ACHN (cell line): Measurements from ENCODE around the gene SETBP1.

Experiments used
- DNase-seq: peaks from one replicate; pipeline ENCODE4 v3.0.0-alpha.2; 2015
- in situ Hi-C: cut with HindIII; loops from 2 replicates; pipeline ENCODE4 v1.10.0; 2017; ENCODE audit warnings: low sequenced_read_pairs, low pct_ligation_motif_present, low pct_unique_long_range_greater_than_20kb

Gene SETBP1

DNA sequence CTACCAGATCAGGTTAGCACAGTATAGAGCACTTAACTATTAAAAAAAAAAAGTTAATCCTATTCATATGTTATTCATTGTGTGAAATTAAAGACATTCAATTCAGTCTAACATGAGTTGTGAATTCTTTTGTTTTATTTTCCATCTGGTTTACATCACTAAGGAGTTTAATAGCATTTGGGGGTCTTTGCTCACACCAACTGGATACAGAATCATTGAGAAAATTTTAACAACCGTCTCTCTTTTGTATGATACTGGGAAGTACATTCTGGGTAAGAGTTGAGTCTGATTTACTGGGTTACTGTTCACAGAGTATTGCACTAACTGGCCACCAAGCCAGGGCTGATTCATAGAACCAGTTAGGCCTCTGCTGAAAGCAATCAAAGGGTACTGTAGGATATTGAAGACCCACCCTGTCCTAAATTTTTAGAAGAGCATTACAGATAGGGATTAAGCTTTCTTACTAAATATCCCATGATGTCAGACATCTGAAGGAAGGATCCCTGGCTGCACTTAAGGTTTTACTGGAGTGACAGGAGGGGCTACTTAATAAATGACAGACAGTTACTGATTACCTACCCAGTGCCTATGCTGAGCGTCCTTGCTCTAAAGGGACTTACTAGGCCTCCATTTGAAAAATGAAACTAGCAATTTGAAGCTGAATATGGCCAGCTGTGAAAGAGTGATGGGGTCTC lies 387.9 kb downstream of the SETBP1 start:
- DNase-seq, result no peak
- in situ Hi-C loops, result no loop called here

DNA sequence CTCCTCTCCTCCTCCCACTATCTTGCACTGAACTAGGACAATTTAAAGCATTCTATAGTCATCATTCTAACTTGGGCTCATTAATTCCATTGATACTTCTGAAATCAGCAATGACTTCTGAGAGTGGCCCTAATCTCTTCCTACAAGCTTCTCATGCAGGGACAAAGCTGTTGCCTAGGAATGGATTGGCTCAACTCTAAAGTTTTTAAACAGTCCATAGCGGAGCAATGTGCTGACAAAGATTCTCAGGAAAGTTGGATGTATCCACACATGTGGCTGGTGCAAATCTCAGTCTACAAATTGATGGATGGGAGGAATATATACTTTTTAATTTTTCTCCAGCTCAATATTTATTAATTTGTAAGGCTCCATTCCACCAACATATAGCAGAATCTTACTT lies 388.9 kb downstream of the SETBP1 start:
- DNase-seq, result no peak
- in situ Hi-C loops, result no loop called here

DNA sequence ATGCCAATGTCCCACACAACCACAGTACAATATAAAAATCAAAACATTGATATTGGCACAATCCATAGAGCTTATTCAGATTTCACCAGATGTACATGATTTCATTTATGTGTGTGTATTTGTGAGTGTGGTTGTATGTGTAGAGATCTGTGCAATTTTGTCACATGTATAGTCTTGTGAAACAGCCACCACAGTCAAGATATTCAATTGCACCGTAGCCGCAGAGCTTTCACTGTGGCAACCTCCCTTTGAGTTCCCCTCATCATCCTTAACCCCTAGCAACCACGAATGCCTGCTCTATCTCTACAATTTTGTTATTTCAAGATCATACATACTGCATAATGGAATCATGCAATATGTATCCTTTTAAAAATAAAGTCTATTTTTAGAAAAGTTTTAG lies 391.3 kb downstream of the SETBP1 start:
- in situ Hi-C loops, result no loop called here
- DNase-seq, result no peak

- in situ Hi-C loops, result no loop called here
- DNase-seq, result no peak
Observed at GRCh38 chr18:45073556-45073955, 392.9 kb downstream of the SETBP1 start.

DNA sequence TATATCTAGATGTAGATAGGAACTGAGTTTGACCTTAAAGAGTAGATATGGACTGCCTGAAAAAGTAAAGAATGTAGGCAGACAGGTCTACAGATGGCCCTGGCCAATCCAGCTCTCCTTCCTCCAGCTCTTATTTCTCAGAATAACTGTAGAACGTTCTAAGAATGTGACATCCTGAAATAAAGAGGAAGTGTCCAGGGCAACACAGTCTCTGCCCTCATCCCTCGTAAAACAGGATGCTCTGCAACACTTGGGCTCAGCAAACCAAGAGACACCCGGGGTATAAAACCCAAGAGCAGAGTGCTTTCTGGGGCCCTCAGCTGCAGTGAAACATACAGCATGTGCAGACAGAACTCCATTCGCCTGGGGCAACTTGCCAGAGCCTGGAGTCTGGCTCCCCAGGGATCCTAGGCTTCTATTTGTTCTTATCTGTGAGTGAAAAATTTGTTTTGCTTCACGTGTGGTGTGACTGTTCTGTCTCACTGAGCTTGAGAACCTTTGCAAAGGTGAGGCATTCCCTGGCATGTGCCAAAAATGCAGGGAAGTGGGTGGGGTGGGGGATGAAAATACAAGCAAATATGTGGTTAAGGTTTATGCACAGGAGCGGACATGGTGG lies 401.0 kb downstream of the SETBP1 start:
- DNase-seq, result no peak
- in situ Hi-C loops, result no loop called here

DNA sequence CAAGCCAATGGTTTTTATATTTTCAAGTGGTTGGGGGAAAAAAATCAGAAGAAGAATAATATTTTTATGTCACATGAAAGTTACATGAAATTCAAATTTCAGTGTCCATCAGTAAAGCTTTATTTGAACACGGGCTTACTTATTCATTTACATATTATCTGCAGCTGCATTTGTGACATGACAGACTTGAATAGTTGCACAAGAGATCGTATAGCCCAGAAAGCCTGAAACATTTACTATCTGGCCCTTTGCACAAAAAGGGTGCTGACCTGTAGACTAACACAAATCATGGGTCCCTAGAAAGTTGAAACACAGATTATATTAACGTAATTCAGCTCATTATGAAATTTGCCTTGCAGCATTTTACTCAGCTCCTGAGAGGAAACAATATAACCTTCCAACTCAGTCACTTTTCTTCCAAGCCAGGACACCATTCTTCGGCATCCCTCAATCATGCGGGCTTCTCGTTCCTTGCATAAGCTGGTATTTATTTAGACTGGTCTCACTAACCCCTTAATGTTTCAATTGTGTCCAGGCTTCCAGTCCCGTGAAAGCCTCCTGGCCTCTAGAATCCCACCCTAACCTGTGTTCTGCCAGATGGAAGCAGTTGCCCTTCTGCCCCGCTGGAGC lies 402.7 kb downstream of the SETBP1 start:
- in situ Hi-C loops, result no loop called here

GRCh38 chr18:45084206-45084605 lies 403.5 kb downstream of the SETBP1 start:
- in situ Hi-C loops, result no loop called here
- no peak for DNase-seq

More for the DNA sequence above, 402.7 kb downstream of the SETBP1 start:
- no peak for DNase-seq

DNA sequence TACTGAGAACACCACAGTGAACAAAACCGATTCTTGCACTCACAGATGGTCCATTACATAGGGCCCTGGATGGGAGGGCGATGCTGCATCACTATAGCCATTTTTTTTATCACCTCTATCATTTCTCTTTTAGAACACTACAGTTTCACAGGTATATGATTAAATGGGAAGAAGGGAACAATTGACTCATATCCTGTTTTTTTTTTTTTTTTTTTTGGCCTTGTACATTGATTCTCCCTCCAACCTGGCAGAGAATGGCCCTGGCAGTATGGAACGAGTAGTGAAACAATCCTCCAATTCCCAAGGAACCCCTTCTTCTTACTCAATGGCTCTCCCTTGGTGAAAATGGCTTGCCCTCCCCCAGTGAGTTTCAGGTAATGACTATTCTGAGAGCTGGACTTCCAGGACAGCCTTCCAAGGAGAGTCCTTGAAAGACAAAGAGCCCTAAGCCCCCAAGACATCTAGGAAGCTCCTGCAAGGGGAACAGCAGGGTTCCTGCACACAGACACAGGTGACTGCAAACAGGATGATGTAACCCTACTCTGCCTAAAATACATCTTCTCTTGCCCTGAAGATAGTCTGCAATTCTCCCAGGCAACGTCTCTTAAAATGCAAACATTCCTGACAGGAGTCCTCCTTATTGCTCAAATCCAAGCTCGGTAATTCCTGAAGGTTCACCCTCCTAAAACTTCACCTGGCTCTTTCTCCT lies 405.4 kb downstream of the SETBP1 start:
- in situ Hi-C loops, result no loop called here
- no peak for DNase-seq

- DNase-seq, result no peak
- in situ Hi-C loops, result no loop called here
Observed at GRCh38 chr18:45086777-45087176, 406.1 kb downstream of the SETBP1 start.

- in situ Hi-C loops, result no loop called here
- no peak for DNase-seq
Observed at GRCh38 chr18:45090526-45091140, 409.9 kb downstream of the SETBP1 start.

DNA sequence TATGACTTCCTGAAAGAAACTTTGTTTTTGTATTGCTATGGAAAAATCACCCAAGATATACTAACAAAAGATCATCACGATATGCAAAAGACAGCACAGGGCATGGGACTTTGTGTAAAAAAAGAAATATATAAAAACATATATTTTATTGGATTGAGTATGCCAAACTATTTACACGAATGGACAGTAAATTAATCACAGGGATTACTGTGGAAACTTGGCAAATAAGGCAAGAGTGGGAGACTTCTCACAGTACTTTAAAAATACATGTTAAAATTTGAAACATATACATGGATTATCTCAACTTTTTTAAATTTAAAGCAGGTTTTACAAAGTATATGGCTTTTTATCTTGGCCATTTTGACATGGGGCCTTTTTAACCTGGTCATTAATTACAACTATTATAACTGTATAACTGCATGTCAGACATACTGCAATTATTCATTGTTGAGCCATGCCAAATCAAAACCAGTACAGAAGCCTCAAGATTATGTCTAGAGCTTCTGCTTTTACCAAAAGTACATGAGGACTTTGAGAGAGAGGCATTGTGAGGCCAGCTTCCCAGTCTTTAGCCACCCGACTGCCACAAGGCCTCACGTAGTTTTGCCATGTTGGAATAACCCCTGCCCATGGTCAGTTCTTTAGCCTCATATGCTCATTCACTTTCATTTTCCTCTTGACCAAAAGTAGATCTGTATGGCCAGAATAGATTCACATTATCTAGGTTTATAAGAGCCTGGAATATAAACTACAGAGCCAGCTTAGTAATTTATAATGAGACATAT lies 419.8 kb downstream of the SETBP1 start:
- in situ Hi-C loops, result no loop called here
- DNase-seq, result no peak

DNA sequence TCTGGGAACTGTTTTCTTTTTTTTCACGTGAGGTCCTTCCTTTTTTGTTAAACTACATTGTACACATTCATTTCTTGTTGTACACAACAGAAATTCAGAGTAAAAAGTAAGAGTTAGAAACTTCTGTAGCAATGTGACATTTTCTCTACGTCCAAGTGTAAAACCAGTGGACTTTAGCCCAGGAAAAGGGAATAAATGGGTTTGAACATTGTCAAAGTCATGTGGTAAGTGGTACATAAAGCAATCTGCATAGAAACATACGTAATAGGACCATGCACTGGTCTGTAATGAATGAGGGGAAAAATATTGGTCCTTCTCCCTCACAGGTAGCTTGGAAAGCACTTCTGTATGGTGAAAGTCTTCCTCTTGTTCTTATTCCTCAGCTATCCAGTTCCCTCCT lies 421.4 kb downstream of the SETBP1 start:
- DNase-seq, result no peak
- in situ Hi-C loops, result no loop called here

DNA sequence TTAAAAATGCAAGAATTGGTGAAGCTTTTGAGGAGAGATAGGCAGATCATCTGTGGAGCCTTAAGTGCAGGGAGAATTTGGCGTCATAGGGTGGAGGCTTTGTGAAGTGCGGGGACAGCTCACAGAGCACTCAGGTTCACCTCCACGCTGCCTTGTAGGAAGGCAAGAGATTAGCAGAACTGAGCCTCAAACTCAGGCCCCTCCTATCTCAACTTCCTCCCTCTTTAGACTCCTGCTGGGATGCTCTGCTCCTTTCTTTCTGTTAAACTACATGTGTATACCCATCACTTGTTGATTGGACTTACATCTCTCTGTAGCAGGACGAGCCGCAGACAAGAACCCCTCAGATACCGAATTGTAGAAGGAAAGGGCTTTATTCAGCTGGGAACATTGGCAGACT lies 422.2 kb downstream of the SETBP1 start:
- no peak for DNase-seq
- in situ Hi-C loops, result no loop called here

GRCh38 chr18:45103319-45104048 lies 422.8 kb downstream of the SETBP1 start:
- no peak for DNase-seq
- in situ Hi-C loops, result no loop called here

DNA sequence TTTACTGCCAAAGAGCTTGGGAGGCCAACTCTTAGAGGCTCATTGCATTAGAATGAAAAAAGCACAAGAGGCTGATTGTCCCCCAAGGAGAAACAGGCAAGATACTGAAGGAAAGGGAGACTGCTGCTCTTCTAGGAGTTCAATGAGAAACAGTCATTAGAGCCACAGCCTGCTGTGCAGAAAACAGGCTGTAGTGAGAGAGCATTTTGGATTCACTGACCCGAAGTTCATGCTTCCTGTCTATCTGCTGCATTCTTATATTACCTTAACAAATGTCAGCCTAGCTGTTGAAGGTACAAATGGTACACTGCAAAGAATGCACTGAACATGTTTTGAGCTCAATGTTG lies 423.3 kb downstream of the SETBP1 start:
- in situ Hi-C loops, result no loop called here
- no peak for DNase-seq

- in situ Hi-C loops, result no loop called here
- DNase-seq, result no peak
Observed at GRCh38 chr18:45106331-45106774, 425.7 kb downstream of the SETBP1 start.

DNA sequence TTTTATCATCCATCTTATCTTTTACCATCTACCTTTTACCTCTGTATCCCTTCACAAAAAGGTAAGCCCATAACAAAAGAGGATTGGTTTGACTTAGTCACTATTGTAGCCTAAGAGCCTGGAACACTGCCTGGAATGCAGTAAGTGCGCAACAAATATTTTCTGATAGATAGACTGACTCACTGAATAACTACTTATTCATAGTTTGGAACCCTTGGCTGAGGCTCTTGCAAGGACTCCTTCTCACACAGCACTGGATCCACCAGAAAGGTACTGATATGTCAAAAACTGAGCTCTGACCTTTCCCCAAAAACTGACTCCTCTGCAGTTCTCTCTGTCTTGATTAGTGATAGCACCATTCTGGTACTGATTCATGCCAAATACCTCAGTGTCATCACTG lies 426.7 kb downstream of the SETBP1 start:
- DNase-seq, result no peak
- in situ Hi-C loops, result no loop called here

GRCh38 chr18:45108754-45109153 lies 428.1 kb downstream of the SETBP1 start:
- no peak for DNase-seq
- in situ Hi-C loops, result no loop called here
